NCI-H526 (cell line): ENCODE results near the gene ALDH18A1.
"Not testable (repeated sequence)": the region's sequence is repeated elsewhere in the genome, so short reads cannot be mapped to it uniquely, and the experiment has no call there.

Experiments used
- DNase-seq, 2 experiments: peaks; one replicate each; lab custom pipeline; 2025; lab: John Stamatoyannopoulos, UW

The ALDH18A1 gene

DNA sequence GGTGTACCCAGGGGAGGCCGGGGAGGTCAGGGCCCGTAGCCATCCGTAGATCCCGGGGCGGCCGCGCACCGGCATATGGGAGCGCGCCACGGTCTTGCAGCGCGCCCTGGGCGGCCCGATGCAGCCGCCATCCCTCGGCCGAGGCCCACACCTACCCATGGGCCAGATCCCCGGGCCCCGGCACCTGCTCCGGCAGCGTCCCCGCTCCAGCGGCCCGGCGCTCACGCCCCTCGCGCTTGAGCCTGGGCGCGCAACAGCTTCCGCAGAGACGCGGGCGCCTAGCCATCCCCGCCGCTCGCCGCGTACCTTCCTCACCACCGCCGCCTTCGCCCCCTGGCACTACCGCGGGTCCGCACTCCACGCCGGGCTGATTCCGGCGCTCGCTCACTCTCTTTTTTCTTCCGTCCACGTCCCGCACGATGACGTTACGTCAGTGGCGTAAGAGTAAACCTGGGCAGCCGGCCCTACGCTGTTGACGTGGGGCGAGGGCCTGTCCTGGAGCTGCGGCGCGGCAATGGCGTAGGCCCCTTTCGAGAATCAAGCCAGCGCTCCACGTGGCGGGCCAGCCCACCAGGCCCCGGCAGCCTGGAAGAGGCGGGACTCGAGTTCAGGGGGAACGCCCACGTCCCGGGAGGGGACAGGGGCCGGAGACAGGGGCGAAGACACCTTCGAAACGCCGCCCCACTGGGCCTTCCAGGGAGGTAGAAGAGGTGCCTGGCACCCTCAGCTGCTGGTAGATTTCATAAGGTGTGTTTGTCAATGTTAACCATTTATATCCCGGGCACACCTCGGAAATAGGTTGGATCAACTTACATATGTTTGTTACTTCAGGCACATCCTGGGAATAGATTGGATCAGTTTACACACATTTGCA lies at the start of gene ALDH18A1:
Gene ALDH18A1 (minus strand): TSS at position 421 of the 874 bp plus-strand sequence. CDS start 3,334 bp downstream, outside the sequence.
- DNase-seq, result peak; percentile 52 to 86

DNA sequence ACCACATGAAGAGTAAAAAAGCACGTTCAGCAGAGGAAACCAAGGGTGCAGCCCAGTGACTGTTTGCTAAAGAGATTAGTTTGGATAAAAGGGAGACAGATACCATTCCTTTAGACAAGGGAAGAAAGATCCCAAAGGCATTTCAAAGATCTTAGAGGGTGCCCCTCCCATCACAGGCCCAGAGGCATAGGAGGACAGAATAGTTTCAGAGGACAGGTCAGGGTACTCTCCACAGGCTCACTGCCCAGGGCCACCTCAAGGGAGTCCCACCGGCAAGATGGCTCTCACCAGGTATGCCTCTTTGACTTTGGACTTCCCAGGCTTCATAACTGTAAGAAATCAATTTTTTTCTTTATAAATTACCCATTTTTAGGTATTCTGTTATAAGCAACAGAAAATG lies 41.9 kb upstream of the ALDH18A1 start:
- DNase-seq, result no peak

DNA sequence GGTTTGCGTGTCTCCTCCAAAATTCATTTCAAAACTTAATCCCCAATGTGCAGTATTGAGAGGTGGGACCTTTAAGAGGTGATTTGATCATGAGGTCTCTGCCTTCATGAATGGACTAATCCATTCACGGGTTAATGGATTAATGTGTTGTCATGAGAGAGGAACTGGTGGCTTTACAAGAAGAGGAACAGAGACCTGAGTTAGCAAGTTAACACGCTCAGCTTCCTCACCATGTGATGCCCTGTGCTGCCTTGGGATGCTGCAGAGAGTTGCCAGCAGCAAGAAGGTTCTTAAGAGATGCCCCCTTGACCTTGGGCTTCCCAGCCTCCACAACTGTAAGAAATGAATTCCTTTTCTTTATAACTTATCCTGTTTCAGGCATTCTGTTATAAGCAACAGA lies 40.9 kb upstream of the ALDH18A1 start:
- no peak for DNase-seq

DNA sequence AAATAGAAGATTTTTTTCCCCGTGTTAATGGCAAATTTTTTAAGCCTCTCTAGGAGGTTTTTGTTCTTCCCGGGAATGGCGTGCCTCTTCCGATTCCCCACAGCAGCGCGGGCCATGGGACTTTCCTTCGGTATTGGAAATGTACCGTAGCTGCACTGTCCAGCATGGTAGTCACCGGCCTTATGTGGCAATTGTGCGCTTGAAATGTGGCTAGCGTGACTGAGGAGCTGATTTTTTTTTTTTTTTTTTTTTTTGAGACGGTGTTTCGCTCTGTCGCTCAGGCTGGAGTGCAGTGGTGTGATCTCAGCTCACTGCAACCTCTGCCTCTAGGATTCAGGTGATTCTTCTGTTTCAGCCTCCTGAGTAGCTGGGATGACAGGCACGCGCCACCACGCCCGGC lies 38.2 kb upstream of the ALDH18A1 start:
- DNase-seq, result no peak

DNA sequence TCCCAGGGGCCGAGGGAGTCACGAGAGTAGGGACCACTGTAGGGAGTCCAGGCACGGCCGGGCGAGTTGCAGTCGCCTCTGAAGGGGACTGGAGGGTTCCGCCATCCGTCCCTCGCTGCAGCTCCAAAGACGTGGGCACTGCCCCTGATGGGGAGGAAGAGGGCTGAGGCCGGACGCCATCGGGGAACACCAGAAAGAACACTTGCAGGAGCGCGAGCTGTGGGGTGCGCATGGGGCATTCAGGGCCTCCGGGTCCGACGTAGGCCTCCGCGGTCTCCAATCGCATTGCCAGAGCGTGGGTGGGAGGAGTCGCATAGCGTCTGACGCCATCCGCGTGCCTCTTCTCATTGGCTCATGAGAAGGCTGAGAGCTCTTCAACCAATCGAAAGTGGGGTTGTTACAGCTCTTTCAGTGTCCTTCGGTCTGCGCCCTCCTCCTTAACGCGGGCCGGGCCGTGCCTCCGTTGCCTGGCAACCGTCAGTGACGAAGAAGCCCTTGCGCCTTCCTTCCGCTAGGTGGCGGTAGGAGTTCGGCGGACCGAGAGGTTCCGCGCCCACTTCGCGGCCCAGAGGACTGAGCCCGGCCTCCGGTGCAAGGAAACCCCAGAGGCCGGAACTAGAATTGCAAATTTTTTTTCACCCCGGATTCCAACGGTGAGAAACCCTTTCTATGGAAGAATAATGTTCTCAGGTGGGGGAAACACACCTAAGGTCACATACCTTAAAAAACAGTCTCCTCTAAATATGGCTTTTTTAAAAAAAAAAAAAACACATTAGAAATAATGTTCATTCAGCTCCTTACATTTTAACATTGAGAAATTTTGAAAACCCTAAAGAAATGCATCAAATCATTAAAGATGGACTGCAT lies 37.4 kb upstream of the ALDH18A1 start, which contains the start of gene TCTN3:
Gene TCTN3 (minus strand): TSS at position 260 of the 867 bp plus-strand sequence. CDS start 28 bp downstream, at position 232.
- DNase-seq, result peak; percentile 95 to 98

DNA sequence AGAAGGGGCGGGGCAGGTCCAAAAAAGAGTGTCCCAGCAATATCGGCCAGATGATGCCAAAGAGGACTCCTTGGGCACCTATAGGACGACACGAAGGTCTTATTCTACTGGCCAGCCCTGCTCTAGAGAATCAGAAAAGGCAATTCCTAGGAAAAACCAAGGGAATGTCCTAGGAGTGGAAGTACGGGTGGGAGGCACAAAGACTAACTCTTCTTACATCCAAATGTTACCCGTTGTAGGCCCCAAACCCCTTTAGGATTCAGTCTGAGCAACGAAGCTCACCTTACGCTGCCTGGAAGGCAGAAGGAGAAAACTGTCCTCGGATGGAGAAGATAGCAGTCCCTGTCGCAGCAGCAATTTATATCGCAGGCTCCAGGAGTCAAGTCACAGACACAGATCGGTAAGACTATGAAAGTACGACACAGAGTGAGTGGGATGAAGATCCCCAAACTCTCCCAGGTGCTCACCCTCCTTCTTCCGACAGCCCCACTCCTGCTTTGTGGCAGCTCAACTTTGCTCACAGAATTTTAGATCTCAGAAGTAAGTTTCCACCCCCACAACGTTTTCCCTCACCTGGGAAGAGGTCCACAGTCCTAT lies 36.7 kb upstream of the ALDH18A1 start:
- no peak for DNase-seq

DNA sequence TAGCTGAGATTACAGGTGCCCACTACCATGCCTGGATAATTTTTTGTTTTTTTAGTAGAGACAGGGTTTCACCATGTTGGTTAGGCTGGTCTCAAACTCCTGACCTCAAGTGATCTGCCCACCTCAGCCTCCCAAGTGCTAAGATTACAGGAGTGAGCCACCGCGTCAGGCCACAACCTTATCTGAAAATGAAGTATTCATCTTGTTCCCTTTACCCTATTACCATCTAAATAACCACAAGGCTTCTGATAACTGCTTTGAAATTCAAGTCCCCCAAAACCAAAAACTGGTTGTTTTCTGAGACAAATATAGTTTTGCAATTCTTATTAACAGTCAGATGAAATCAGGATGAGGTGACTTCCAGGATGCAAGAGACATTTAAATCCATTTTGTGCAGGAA lies 34.8 kb upstream of the ALDH18A1 start:
- no peak for DNase-seq

DNA sequence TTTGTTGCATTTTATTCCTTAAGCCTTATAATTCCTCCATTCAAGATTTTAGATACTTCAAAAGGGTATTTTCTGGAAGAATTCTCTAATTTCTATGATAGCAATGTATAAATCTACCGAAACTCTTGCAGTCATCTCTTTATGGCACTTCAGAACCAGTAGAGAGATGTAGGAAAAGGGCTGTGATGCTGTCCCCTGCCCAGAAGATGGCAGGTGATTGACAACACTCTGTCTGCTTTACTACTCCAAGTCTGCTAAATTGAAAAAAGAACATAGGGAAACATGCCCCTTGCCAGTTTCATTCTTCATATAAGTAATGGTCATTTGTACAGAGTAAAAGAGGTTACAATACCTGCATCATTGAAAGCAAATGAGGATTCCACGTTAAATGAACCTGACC lies 32.1 kb upstream of the ALDH18A1 start:
- no peak for DNase-seq

DNA sequence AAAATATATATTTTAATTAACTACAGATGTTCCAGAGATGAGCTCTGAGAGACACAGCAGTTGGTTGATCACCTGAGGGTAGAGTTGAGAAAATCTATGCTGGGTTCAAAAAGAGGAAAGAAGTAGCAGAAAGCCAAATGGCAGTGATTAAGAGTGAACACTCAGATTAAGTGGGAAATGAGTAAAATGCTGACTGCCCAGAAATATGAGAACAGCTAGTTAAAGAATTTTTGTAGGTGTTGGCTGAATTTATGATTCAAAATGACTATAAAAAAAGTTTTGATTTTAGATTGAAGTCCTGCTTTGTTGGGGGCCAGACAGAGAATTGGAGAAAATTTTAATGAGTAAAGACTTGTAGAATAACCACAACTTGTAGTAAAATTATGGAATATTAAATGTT lies 27.5 kb upstream of the ALDH18A1 start:
- DNase-seq, result no peak

DNA sequence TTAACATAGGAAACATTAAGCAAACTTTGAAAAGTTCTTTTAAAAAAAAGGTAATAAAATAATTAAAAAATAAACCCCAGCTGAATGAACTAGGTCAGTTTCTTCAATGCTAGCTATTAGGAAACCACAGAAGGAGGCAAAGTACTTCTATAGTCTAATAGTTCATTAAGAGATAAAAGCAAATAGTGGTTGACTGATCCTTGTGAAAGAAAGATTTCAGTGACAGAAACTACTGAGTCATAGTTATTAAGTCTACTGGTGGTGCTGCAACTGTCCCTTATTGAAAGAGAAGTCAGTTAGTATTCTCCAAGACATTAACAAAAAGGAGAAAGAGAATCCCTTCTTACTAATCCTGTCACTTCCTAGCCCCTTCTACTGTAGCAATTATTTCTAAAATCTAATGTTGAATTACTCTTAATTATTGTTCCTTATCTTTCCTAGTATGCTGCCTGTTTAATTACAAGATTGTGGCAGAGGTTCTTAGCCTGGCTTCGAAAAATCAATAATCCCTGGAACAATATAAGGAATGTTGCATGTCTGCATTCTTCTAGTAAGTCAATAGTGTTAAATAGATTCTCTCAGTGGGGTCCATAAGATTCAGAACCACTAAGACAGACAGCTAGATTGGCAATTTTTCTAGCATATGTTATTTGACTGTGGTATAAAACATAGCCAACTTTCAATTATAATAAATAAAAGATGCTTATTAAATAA lies 19.0 kb upstream of the ALDH18A1 start:
- no peak for DNase-seq

DNA sequence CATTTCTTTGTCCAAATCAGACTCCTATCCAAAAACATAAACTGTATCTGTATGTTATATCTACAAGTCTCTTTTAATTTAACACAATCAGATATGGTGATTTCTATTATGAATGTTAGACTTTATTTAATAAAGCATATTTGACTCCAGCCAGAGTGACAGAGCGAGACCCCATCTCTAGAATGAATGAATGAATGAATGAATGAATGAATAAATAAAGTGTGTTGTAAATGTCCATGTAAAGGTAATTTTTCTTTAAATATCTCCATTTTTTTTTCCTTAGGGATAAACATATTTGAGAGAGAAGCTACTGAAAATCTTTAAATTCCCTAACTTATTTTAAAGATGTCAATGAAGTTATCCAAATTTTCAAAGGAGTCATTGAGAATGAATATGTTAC lies 18.1 kb upstream of the ALDH18A1 start:
- no peak for DNase-seq

DNA sequence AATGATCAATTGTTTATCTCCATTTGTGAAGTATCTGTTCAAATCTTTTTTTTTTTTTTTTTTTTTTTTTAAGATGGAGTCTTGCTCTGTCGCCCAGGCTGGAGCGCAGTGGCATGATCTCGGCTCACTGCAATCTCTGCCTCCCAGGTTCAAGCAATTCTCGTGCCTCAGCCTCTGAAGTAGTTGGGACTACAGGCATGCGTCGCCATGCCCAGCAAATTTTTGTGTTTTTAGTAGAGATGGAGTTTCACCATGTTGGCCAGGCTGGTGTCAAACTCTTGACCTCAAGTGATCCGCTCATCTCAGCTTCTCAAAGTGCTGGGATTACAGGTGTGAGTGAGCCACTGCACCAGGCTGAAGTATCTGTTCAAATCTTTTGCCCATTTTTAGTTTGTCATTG lies 16.1 kb upstream of the ALDH18A1 start:
- DNase-seq, result not testable (repeated sequence)

DNA sequence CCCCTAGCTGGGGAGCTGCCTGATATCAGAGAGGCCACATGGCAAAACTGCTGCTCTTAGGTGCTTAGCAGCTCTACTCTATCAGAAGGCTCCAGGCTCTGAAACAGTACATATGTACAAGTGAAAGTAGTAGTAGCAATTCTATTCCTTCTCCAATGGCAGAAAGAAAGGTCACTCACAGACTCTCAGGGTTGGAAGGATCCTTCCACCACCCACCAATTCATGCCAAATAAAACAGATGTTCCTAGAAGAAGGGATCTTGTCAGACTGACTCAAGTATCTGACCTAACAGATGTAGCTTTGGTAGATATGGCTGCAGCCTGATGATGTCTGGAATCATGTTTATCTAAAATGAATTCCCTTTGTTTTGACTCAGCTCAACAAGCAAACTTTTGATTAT lies 8.0 kb upstream of the ALDH18A1 start:
- no peak for DNase-seq

DNA sequence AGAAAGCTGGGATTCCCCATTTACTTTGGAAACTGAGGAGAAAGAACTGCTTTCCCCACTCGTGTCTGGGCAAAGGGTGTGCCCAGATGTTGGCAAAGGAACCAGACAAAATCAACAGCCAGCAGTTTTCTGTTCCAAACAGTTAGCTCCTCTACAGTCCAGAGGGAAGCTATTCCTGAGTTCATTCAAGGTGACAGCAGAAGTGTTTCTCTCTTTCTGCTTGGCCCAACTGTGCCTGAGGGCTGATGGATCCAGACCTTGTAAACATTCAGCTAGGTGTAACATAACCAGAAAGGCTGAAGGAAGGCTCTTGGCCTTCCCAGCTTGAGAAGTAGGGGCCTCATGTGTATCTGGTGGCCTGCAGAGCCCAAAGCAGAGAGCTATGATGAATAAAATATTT lies 7.0 kb upstream of the ALDH18A1 start:
- DNase-seq, result no peak

DNA sequence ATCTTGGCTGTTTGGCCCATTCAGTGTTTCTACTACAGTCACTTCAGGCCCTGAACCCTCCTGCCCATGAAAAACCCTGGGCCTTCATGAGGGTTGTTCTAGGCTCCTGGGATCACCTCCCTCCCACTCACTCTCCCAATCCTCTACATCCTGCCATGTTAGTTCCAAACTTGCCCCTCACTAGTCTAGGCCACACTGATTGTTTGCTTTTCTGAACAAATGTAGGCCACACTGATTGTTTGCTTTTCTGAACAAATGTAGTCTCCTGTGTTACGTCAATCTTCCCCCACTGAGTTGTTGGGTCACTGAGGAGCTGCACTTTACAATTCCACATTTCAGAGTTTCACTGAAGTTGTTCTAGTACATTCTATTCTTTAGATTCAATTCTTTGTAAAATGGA lies 5.3 kb upstream of the ALDH18A1 start:
- DNase-seq, result no peak

DNA sequence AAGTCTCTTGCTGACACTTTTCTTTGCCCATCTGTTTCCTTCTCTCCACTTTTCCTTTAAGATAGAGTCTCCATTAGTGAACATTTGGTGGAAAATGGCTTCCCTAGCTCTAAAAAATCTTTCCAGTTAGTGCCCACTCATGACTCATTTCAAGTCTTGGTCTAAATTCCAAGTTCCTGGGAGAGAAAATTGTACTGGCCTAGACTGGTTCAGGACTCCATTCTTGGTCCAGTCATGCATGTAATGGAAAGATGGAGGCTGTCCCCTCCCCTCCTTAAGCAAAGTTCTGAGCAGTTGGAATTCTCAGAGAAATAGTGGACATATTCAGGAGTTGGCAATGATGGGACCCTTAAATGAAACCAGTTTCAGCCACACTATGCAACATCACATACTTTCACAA lies 3.8 kb upstream of the ALDH18A1 start:
- DNase-seq, result no peak

DNA sequence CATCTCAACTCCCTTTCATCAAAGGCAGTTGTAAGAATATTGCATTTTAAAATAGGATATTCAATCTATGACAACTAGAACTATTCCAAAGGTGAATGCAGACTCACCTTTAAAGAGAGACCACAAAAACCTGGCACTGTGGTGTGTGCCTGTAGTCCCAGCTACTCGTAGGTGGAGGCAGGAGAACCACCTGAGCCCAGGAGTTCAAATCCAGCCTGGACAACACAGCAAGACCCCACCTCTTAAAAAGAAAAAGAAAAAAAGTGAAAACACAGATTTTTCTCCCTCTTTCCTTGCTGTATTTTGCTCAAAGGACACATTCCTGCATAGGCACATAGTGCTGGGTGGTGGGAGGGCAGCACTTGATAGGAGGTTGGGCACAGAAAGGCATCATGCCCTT lies 739 bp upstream of the ALDH18A1 start:
- DNase-seq, result no peak

DNA sequence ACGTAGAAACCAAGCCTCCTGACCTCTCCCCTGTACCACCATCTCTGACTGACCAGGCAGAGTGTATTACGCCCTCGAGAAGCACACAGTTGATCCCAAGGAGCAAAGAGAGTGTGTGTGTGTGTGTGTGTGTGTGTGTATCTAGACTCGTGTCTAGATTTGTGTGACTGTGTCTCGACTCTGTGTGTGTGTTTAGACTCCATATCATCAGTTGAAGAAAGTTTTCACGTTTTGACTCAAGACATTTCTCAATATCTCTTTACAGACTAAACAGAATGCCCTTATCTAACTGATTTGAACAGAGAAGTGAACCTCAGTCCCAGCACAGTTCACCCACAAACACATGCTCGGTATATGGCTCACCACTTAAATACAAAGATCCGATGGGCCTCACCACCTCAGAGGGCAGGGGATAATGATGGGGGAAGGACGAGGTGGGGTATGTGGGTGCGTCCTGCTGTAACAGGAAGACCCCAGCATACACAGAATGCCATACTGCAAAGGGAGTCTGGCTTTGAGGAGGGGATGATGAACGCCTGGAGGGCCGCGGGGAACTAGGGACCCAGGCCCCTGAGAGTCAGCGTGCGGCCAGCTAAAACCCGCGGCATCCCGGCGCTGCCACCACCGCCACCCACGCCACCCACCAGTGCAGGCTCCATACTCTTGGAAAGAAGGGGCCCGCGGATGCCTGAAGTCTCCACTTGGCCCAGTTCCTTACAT lies 780 bp downstream of the ALDH18A1 start:
- peak in 1 of 2 experiments; percentile 54 for DNase-seq

DNA sequence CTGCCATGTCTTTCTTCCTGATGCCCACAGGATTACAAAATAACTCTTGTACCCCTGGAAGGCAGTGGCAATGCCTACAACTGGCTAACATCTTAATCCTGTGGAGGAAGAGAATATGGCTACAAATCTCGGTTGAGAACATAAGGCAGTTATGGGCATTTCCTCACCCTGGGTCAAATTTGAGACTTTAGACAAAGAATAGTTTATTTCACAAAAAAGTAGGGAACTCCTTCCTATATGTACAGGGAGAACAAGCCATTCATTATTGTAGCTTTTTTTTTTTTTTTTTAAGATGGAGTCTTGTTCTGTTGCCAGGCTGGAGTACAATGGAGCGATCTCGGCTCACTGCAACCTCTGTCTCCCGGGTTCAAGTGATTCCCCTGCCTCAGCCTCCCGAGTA lies 2.6 kb downstream of the ALDH18A1 start:
- DNase-seq, result no peak

DNA sequence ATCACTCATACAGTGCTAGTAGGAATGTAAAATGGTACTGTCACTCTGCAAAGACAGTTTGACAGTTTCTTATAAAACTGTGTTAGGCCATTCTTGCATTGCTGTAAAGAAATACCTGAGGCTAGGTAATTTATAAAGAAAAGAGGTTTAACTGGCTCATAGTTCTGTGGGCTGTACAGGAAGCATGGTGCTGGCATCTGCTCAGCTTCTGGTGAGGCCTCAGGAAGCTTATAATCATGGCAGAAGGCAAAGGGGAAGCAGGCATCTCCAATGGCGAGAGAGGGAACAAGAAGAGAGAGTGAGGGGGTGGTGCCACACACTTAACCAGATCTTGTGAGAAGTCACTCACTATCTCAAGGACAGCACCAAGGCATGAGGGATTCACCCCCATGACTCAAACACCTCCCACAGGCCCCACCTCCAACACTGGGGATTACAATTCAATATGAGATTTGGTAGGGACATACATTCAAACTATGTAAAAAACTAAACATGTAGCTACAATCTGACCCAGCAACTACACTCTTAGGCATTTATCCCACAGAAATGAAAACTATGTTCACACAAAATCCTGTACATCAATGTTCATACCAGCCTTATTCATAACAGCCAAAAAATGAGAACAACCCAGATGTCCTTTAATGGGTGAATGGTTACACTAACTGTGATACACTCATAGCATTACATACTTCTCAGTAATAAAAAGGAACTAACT lies 5.0 kb downstream of the ALDH18A1 start:
- DNase-seq, result no peak

DNA sequence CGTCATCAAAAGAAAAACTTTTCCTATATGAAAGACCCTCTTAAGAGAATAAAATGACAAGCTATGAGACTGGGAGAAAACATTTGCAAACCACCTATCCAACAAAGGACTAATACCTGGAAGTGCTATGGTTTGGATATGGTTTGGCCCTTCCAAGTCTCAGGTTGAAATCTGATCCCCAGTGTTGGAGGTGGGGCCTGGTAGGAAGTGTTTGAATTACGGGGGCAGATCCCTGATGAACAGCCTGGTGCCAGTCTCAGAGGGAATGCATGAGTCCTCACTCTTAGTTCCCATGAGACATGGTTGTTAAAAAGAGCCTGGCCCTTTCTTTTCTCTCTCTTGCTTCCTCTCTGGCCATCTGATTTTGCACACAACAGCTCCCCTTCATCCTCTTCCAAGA lies 6.3 kb downstream of the ALDH18A1 start:
- DNase-seq, result no peak
